Measurements from ENCODE around the gene PDE4B. TPM values are rescaled to one million over a fixed set of nuclear protein-coding genes. Genes with fewer than 3 reads are reported as not detected.

PDE4B gene
- total RNA-seq, 1 donor: 51.0 TPM

DNA sequence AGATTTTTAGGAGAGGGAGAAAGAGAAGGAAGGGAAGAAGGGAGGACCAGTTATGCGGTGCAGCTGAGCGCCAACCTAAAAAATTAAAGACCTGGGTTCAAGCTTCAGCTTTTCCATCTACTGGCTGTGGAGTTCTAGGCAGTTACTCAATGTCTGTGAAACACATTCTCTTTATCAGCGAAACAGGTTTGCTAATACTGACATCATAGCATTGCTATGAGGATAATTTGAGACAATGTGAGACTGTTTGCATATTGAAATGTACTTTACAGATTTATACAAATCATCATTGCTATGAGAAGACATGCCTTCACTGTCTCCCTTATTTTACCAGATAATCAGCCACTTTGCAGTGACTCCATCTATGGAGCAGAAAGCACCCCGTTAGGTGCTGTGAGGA lies 518.4 kb downstream of the PDE4B start:
- no peak overlapping the region for H3K4me3 ChIP-seq (ENCODE audit: low read depth, low read length)
- TF ChIP-seq, protein P1, sequence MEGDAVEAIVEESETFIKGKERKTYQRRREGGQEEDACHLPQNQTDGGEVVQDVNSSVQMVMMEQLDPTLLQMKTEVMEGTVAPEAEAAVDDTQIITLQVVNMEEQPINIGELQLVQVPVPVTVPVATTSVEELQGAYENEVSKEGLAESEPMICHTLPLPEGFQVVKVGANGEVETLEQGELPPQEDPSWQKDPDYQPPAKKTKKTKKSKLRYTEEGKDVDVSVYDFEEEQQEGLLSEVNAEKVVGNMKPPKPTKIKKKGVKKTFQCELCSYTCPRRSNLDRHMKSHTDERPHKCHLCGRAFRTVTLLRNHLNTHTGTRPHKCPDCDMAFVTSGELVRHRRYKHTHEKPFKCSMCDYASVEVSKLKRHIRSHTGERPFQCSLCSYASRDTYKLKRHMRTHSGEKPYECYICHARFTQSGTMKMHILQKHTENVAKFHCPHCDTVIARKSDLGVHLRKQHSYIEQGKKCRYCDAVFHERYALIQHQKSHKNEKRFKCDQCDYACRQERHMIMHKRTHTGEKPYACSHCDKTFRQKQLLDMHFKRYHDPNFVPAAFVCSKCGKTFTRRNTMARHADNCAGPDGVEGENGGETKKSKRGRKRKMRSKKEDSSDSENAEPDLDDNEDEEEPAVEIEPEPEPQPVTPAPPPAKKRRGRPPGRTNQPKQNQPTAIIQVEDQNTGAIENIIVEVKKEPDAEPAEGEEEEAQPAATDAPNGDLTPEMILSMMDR (IDR thresholded peaks at IDR 0.05; ENCODE audit: insufficient read depth, low read depth, low read length): no peak
- DNase-seq (ENCODE audit: low read depth): no peak

DNA sequence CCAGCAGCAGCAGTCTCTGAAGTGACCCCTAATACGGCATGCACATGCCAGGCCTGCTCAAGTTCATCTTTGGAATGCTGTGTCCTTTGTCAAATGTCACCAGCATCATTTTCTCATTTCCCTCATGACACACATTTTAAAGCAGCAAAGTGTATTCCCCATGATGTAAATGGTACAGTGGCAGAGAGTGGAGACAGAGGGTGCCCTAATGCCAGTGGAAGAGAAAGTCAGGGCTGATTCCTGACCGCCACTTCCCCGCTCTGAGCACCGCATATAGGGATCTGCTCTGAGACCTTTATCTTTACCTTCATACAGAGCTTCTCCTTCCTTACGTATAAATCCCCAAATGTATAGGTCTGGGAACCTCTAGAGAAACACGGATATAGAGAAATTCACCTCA lies 518.9 kb downstream of the PDE4B start:
- DNase-seq (ENCODE audit: low read depth): no peak
- TF ChIP-seq, protein P1 (IDR thresholded peaks at IDR 0.05; ENCODE audit: insufficient read depth, low read depth, low read length): no peak
- H3K4me3 ChIP-seq (ENCODE audit: low read depth, low read length): no peak overlapping the region

DNA sequence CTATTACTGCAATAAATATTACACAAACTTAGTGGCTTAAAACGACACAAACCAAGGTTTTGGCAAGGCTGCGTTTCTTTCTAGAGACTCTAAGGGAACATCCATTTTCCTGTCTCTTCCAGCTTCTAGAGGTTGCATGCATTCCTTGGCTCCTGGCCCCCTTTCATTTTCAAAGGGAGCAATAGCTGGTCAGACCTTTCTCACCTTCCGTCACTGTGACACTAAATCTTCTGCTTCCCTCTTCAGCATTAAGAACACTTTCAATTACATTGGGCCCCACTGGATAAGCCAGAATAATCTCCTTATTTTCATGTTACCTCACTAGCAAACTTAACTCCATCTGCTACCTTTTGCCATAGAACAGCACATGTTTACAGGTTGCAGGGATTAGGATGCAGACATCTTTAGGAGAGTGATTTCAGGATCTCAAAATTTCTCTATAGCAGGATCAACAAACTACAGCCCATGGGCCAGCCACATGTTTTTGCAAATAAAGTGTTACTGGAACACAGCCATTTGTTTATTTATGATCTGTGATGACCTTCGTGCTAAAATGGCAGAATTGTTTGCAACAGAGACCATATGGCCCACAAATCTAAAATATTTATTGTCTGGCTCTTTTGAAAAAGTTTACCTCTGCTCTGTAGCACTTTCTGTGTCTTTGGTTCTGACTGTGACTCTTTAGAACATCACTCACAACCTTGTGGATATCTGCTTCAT lies 519.7 kb downstream of the PDE4B start:
- TF ChIP-seq, protein P1 (IDR thresholded peaks at IDR 0.05; ENCODE audit: insufficient read depth, low read depth, low read length): no peak
- DNase-seq (ENCODE audit: low read depth): peak; percentile 78
- H3K4me3 ChIP-seq (ENCODE audit: low read depth, low read length): no peak overlapping the region

DNA sequence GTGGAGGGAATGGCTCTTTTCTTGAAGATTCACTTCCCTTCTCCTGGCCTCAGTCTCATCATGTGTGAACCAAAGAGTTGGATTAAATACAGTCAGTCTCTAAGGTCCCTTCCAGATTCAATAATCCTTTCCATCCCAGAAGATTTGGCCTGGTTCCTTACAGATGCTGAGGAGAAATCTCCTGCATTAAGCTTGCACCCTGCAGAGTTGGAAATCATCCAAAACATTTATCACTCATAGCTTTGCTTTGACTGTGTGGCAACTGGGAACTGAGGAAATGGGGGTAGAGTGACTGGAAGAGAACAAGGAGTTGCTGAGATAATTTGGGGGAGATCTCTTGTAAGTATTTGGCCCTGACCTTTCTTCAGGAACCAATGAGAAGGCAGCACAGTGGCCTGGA lies 520.7 kb downstream of the PDE4B start:
- TF ChIP-seq, protein P1 (IDR thresholded peaks at IDR 0.05; ENCODE audit: insufficient read depth, low read depth, low read length): no peak
- DNase-seq (ENCODE audit: low read depth): no peak

GRCh38 chr1:66315671-66316070 lies 523.0 kb downstream of the PDE4B start:
- no peak for DNase-seq (ENCODE audit: low read depth)
- TF ChIP-seq, protein P1 (IDR thresholded peaks at IDR 0.05; ENCODE audit: insufficient read depth, low read depth, low read length): no peak

More for the DNA sequence above, 520.7 kb downstream of the PDE4B start:
- no peak overlapping the region for H3K4me3 ChIP-seq (ENCODE audit: low read depth, low read length)

DNA sequence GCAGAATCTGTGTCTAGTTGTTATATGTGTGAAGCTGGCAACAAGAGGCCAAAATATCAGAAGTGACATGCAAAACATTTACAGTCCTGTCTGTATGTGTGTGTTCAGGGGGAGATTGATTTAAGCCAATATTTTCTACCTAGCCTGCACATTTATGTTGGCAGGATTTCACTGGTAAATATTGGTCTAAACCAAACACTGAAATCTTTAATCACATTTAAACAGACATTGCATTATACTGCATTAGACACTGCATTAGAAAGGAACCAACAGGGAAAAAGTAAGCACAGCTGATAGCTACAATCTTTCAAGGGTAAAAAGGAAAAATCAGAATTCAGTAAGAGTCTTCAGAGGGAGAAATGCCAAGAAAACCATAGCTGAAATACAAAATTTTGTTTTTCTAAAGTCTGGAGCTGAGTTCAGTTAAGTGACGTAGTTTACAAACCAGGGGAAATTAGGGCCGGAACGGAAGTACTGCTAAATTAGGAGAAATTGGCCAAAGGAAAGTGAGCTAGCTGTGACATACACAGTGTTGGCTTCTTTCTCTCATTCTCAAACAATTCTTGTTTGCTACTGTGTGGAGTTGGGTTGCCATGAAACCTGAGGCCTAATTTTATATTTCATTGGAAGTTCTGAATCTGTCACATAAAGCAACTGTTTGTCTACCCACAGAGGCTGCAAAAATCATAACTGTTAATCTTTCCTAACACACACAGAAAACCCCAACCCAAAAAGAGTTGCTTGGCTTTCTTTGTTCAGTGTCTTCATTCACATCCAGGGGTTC lies 524.0 kb downstream of the PDE4B start:
- TF ChIP-seq, protein P1 (IDR thresholded peaks at IDR 0.05; ENCODE audit: insufficient read depth, low read depth, low read length): no peak
- H3K4me3 ChIP-seq (ENCODE audit: low read depth, low read length): no peak overlapping the region
- DNase-seq (ENCODE audit: low read depth): no peak

More at GRCh38 chr1:66315671-66316070, 523.0 kb downstream of the PDE4B start:
- H3K4me3 ChIP-seq (ENCODE audit: low read depth, low read length): no peak overlapping the region

Data from fibroblast of villous mesenchyme (primary cell).